ENCODE measurements around the gene BTBD9. TPM values are rescaled to one million over a fixed set of nuclear protein-coding genes. Genes with fewer than 3 reads are reported as not detected.

BTBD9 gene
- total RNA-seq, 2 donors from 2014 or later, result 14.2 to 18.2 TPM

DNA sequence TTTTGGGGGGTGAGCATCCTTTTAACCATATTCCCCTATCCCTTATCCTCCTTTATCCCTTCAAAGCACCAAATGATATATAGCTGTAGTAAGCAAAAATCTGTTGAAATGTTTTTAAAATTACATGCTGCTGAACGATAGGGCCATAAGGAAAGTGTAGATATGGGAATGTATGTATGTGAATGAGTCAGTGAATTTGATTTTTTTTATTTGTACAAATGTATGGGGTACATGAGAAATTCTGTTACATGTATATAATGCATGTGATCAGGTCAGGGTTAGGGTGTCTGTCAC is 493.0 kb downstream of the BTBD9 start:
- H3K27me3 ChIP-seq, result no peaks in the 10 kb centered on the region
- TF ChIP-seq, protein P1, sequence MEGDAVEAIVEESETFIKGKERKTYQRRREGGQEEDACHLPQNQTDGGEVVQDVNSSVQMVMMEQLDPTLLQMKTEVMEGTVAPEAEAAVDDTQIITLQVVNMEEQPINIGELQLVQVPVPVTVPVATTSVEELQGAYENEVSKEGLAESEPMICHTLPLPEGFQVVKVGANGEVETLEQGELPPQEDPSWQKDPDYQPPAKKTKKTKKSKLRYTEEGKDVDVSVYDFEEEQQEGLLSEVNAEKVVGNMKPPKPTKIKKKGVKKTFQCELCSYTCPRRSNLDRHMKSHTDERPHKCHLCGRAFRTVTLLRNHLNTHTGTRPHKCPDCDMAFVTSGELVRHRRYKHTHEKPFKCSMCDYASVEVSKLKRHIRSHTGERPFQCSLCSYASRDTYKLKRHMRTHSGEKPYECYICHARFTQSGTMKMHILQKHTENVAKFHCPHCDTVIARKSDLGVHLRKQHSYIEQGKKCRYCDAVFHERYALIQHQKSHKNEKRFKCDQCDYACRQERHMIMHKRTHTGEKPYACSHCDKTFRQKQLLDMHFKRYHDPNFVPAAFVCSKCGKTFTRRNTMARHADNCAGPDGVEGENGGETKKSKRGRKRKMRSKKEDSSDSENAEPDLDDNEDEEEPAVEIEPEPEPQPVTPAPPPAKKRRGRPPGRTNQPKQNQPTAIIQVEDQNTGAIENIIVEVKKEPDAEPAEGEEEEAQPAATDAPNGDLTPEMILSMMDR (IDR thresholded peaks at IDR 0.05), result no peak
- H3K4me3 ChIP-seq, result no peak overlapping the region
- H3K27ac ChIP-seq, result no peak overlapping the region
- no peaks in the 10 kb centered on the region for H3K9me3 ChIP-seq
- no peak for DNase-seq (ENCODE audit: low spot score)
- no peaks in the 10 kb centered on the region for H3K36me3 ChIP-seq
- peaks cover 0 to 25% of the 10 kb centered on the region in 2 donors for H3K4me1 ChIP-seq

DNA sequence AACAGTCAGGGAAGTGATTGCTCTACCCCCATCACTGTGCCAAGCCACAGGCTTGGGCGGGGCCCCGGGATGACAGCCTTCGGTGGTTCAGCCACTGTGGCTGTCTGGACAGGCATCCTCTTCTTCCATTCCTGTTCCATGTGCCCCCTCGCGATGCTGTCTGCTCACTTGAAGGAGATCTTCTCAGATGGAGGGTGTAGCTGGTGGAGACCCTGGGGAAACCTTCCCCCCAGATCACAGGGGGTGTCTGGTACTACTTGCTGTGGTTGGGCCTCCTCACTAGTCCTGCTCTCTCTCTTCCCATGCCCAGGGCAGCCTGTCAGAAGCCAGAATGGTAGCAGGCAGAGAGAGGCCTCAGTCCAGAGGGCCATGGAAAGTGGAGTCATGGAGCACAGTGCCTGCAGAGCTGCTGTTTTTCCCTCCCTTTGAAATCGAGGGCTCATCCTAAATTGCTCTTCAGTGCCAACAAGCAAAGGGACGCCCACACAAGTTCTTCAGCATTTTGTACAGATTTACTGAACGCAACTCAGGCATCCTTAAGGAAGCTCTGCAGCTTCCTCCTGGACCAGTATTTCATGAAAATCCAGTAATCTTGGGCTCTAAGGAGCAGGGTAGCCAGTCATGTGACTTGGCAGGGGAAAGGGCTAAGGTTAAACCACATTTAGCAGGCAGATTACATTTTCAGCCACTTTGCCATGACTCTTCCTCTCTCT is 493.6 kb downstream of the BTBD9 start:
- no peaks in the 10 kb centered on the region for H3K9me3 ChIP-seq
- no peaks in the 10 kb centered on the region for H3K27me3 ChIP-seq
- TF ChIP-seq, protein P1 (IDR thresholded peaks at IDR 0.05), result no peak
- DNase-seq (ENCODE audit: low spot score), result no peak
- H3K27ac ChIP-seq, result no peak overlapping the region
- H3K4me1 ChIP-seq, result peaks cover 0 to 25% of the 10 kb centered on the region in 2 donors
- no peaks in the 10 kb centered on the region for H3K36me3 ChIP-seq
- H3K4me3 ChIP-seq, result no peak overlapping the region

DNA sequence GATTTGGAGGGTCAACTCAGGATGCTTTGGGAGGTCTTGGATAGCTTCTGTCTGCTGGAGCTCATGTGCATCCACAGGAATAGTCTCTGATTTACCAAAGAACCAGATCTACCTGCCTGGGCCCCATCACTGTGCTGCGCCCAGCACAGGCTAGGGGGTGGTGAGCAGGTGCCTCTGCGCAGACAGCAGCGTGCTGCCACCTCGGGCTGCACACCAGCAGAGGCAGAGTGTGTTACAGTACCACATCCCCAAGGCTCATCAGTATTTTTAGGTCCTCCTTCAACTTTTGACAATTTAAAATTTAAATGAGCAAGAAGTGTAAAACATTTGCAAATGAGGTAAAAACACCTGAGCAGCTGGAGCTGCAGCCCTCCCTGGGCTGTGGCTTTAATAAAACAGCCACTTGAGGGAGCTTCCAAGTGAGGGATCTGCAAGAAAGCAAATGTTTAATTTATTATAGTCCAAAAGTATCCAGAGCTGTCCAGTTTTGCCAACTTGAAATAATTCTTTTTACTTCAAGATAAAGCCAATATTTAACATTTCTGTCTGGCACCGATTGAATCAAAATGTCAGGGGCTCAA is 495.3 kb downstream of the BTBD9 start:
- H3K36me3 ChIP-seq, result no peaks in the 10 kb centered on the region
- H3K27me3 ChIP-seq, result no peaks in the 10 kb centered on the region
- H3K4me3 ChIP-seq, result no peak overlapping the region
- H3K4me1 ChIP-seq, result peaks cover 0 to 21% of the 10 kb centered on the region in 2 donors
- H3K27ac ChIP-seq, result no peak overlapping the region
- no peak for DNase-seq (ENCODE audit: low spot score)
- TF ChIP-seq, protein P1 (IDR thresholded peaks at IDR 0.05), result no peak
- H3K9me3 ChIP-seq, result no peaks in the 10 kb centered on the region

DNA sequence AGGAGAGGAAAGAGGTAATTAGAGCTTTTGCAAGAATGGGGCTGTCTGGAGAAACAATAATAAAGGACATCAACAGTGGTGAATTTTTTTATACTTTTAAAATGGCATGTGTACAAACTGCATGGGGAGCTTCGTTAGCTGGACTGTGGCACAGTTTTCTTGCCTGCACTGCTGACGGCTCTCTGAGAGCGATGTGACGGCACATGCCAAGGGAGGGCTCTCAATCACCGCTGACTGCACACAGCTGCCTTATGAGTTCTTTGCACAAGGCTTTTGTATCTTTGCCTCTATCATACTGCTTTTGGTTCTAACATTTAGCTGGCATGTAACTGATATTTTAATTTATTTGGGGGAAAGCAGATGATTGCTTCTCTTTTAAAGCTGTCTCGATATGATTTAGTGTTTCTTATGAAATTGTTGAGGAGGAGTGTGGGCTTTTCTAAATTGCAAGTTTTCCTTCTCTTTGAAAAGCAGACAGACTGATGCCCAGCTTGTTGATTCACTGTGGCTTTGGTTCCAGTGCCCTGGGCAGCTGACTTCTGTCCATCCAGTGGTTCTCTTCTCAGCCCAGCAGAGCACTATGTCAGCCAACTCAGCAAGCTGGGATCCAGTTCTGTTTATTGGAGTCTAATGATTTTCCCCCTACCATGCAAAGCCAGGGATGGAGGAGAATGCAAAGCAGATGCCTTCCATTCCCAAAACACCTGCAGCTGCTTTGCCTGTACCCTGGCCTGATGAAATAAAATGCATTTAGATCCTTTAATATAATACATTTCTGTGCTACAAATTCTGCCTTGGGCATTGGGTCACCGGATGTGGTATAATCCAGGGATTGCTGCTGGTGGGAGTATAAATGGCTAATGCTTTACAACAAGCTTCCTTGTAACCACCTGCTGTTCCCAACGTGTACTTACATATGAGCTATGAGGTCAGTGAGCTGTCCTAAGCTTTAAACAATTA is 496.3 kb downstream of the BTBD9 start:
- Histone ChIP-seq H3K4me3 (no peak overlapping the region), H3K27ac (no peak overlapping the region), H3K27me3 (no peaks in the 10 kb centered on the region), H3K36me3 (no peaks in the 10 kb centered on the region), H3K4me1 (peaks cover 0 to 15% of the 10 kb centered on the region in 2 donors), H3K9me3 (no peaks in the 10 kb centered on the region)
- TF ChIP-seq, protein P1 (IDR thresholded peaks at IDR 0.05), result no peak
- DNase-seq (ENCODE audit: low spot score), result no peak

DNA sequence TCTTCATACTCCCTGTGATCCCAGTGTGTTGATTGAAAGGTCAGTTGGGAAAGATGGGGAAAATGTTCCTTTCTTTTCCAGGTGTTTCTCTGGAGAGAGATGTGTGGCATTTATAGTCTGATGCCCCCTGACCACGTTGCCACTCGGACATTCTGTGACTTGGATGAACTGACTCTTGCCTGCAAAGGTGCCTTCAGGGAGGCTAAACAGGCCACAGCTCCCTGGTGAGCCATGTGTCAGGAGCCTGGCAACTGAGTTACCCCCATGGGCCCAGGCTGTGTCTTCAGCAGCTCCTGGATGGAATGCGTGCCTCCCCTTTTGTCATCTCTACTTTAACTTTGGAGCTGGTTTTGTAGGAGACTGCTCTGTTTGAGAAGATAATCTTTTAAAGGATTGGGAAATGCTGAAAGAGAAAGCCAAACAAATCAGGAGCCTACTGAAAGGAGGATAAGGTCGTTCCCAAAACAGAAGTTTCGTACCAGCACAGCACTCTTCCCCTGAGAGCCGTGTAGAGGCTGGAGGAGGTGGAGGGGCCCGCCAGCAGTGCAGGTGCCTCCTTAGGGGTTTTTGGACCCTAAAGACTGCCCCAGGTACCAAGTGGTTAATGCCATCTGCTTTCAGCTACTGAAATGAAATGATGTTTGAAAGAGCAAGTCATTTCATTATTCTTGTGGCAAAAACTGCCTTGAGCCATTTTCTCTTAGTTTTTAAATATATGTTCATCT is 497.4 kb downstream of the BTBD9 start:
- H3K4me3 ChIP-seq, result no peak overlapping the region
- TF ChIP-seq, protein P1 (IDR thresholded peaks at IDR 0.05), result no peak
- H3K4me1 ChIP-seq, result peaks cover 0 to 15% of the 10 kb centered on the region in 2 donors
- no peak for DNase-seq (ENCODE audit: low spot score)
- no peaks in the 10 kb centered on the region for H3K9me3 ChIP-seq
- H3K36me3 ChIP-seq, result no peaks in the 10 kb centered on the region
- no peak overlapping the region for H3K27ac ChIP-seq
- H3K27me3 ChIP-seq, result no peaks in the 10 kb centered on the region

Data from right atrium auricular region (tissue), 2 donors.